ENCODE data around the gene MPZL3.

MPZL3 gene

DNA sequence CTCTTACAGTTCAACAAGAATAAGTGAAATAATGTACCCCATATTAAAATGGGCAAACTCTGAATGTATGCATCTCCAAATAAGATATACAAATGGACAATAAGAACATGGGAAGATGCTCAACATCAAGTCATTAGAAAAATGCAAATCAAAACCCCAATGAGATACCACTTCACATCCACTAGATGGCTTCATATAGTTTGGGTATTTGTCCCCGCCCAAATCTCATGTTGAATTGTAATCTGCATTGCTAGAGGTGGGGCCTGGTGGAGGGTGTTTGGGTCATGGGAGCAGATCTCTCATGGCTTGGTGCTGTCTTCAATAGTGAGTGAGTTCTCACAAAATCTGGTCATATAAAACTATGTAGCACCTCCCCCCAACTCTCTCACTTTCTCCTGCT, 6.2 kb upstream of the MPZL3 start:
- DNase-seq (ENCODE audit: low read depth) = no peak
- H3K4me3 ChIP-seq (replicated peaks; ENCODE audit: low read depth, low read length) = no peak overlapping the region
- TF ChIP-seq, protein P1, sequence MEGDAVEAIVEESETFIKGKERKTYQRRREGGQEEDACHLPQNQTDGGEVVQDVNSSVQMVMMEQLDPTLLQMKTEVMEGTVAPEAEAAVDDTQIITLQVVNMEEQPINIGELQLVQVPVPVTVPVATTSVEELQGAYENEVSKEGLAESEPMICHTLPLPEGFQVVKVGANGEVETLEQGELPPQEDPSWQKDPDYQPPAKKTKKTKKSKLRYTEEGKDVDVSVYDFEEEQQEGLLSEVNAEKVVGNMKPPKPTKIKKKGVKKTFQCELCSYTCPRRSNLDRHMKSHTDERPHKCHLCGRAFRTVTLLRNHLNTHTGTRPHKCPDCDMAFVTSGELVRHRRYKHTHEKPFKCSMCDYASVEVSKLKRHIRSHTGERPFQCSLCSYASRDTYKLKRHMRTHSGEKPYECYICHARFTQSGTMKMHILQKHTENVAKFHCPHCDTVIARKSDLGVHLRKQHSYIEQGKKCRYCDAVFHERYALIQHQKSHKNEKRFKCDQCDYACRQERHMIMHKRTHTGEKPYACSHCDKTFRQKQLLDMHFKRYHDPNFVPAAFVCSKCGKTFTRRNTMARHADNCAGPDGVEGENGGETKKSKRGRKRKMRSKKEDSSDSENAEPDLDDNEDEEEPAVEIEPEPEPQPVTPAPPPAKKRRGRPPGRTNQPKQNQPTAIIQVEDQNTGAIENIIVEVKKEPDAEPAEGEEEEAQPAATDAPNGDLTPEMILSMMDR (IDR thresholded peaks at IDR 0.05; ENCODE audit: low read length, missing control alignments) = peak; percentile 26

DNA sequence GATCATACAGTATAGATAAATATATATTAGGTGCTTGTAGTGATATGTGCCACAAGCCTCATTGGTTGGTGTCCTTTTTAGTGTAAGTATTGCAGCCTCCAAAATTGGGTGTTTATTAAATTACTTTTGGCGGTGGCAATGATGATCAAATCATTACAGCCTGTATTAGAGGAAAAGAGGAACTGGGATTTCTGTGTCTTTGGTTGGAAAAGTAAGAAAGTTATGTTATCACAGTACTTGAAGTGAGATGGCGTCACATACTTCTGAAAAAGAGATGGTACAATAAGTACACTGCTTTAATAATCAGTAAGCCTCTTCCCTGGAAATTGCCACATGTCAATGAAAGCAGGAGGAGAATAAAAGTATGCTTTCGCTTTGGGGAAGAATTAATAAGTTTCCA, 523 bp upstream of the MPZL3 start:
- TF ChIP-seq, protein P1 (IDR thresholded peaks at IDR 0.05; ENCODE audit: low read length, missing control alignments) = no peak
- peak overlapping the region; percentile 88 for H3K4me3 ChIP-seq (replicated peaks; ENCODE audit: low read depth, low read length)
- DNase-seq (ENCODE audit: low read depth) = no peak

DNA sequence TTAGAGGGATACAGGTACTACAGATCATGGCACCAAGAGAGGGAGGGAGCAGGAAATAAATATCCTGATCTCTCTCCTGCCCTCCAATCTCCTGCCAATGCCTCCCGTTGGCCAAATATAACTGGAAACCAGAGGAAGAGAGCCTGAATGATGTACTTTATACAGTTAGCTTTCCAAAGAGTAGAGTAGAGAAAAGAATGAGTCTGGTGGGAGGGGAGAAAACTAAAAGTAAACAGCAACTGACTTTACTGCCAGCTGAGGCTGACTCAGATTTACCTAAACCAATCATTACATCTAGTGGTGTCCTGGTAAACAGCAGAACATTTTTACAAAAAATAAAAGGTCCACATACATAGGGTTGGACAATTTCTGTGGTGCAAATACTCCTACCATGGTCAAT, 5.1 kb downstream of the MPZL3 start:
- TF ChIP-seq, protein P1 (IDR thresholded peaks at IDR 0.05; ENCODE audit: low read length, missing control alignments) = no peak
- no peak for DNase-seq (ENCODE audit: low read depth)
- no peak overlapping the region for H3K4me3 ChIP-seq (replicated peaks; ENCODE audit: low read depth, low read length)

DNA sequence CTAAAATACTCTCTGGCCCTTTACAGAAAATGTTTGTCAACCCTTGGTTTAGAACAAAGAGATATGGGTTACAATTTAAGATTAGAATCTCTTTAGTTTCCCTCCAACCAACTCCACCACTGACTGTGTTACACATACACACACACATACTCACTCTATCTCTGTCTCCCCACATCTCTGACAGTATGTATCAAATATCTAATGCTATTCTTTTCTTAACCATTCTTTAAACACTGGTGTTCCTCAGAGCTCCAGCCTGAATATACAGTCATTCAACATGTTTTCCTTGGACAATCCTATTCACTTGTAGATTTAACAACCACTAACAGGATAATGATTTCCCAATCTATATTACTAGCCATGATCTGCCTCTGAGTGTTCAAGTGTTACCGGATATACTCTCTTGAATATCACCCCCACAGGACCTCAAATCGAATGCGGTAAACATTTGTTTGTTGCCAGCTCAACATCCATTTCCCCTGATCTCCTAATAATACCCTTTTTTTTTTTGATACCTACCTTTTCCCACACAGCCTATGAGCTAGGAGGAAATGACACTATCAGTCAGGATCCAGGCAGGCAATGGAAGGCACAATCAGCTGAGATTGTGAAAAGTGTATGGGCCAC, 6.1 kb downstream of the MPZL3 start:
- no peak for DNase-seq (ENCODE audit: low read depth)
- H3K4me3 ChIP-seq (replicated peaks; ENCODE audit: low read depth, low read length) = no peak overlapping the region
- TF ChIP-seq, protein P1 (IDR thresholded peaks at IDR 0.05; ENCODE audit: low read length, missing control alignments) = no peak

DNA sequence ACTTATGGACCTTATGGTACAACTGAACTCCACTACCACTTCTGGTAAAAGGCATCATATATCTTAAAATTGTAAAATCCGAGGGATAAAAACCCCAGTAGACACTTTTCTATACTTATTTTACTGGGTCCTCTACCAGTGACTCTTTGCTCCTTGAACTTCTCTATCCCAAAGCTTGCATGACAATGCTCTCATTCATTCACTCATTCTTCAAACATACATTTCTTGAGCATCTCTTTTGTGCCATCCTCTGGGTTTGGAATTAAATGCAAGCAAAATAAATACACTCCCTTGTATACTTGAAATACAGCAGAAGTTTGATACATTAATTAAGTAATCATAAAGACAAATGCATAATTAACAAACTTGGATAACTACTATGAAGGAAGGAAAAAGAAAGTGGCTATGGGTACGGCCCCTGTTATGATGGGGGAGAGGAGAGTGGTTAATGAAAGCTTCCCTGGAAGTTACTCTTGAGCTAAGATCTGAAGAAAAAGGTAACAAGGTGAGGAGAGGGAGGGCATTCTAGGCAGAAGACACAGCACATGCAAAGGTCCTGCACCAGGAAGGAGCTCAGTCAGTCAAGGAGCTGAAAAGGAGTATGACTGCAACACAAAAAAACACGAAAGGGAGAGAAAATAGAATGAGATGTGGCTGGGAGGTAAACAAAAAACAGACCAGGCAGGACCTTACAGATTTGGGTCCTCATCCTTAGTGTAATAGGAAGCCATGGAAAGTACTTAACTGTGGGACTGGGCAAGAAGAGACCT, 8.0 kb downstream of the MPZL3 start:
- no peak overlapping the region for H3K4me3 ChIP-seq (replicated peaks; ENCODE audit: low read depth, low read length)
- no peak for DNase-seq (ENCODE audit: low read depth)
- TF ChIP-seq, protein P1 (IDR thresholded peaks at IDR 0.05; ENCODE audit: low read length, missing control alignments) = no peak

DNA sequence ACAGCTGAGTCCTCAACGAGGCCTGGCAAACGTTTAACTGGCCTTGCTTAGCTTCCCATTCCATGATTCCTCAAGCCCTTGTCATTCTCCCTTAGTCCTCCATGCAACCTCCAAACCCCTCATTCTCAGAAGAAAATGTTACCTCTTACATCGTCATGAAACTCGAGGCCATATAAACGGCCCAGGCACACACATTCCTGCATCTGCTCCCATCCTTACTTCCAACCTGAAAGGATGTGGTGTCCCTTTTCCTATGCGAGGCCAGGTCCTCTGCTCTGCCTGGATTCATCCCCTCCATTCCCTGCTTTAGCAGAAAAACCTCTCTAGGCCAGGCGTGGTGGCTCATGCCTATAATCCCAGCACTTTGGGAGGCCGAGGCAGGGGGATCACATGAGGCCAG, 9.0 kb downstream of the MPZL3 start:
- TF ChIP-seq, protein P1 (IDR thresholded peaks at IDR 0.05; ENCODE audit: low read length, missing control alignments) = no peak
- no peak overlapping the region for H3K4me3 ChIP-seq (replicated peaks; ENCODE audit: low read depth, low read length)

DNA sequence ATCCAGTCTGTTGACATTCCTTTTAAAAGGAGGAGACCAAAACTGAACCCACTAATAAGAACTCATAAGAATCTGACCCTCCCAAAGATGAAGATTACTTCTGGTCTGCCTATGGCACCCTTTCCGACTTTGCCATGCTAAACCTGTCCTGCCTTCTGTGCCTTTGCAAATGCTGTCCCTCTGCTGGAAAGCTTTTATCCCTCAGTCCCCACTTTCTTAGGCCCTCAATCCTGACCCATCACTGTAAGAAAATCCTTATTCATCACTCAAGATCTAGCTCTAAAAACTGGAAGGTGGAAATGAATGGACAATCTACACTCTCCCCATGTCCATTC, 10.4 kb downstream of the MPZL3 start:
- TF ChIP-seq, protein P1 (IDR thresholded peaks at IDR 0.05; ENCODE audit: low read length, missing control alignments) = no peak
- no peak overlapping the region for H3K4me3 ChIP-seq (replicated peaks; ENCODE audit: low read depth, low read length)
- no peak for DNase-seq (ENCODE audit: low read depth)

More for the DNA sequence above, 9.0 kb downstream of the MPZL3 start:
- DNase-seq (ENCODE audit: low read depth) = no peak
